Activated CD4-positive, CD25-positive, alpha-beta regulatory T cell treated with anti-CD3 and anti-CD28 coated beads, Interleukin-2, amount 50 U/mL, for 72 hours (primary cell): ENCODE data around the gene CPZ.
"Not testable (repeated sequence)": the region's sequence is repeated elsewhere in the genome, so short reads cannot be mapped to it uniquely, and the experiment has no call there.

ENCODE experiments used
- DNase-seq: peaks from one replicate; pipeline ENCODE4 v3.0.0; 2021

Gene CPZ

GRCh38 chr4:8641931-8642650 is 49.5 kb downstream of the CPZ start:
- DNase-seq, result no peak

GRCh38 chr4:8642651-8643321 is 50.2 kb downstream of the CPZ start:
- DNase-seq, result no peak

- DNase-seq, result no peak
Measured at GRCh38 chr4:8643441-8643840, 50.9 kb downstream of the CPZ start.

GRCh38 chr4:8643986-8644385 is 51.4 kb downstream of the CPZ start:
- no peak for DNase-seq

- no peak for DNase-seq
Measured at GRCh38 chr4:8644461-8644891, 51.9 kb downstream of the CPZ start.

- no peak for DNase-seq
Measured at GRCh38 chr4:8644966-8645752, 52.6 kb downstream of the CPZ start.

- no peak for DNase-seq
Measured at GRCh38 chr4:8645753-8646124, 53.2 kb downstream of the CPZ start.

GRCh38 chr4:8646296-8647093 is 53.9 kb downstream of the CPZ start:
- no peak for DNase-seq

GRCh38 chr4:8647094-8647570 is 54.6 kb downstream of the CPZ start:
- no peak for DNase-seq

- no peak for DNase-seq
Measured at GRCh38 chr4:8647626-8648025, 55.1 kb downstream of the CPZ start.

- no peak for DNase-seq
Measured at GRCh38 chr4:8648296-8648695, 55.7 kb downstream of the CPZ start.

- no peak for DNase-seq
Measured at GRCh38 chr4:8648816-8649630, 56.5 kb downstream of the CPZ start.

GRCh38 chr4:8649631-8650361 is 57.2 kb downstream of the CPZ start:
- DNase-seq, result no peak

- no peak for DNase-seq
Measured at GRCh38 chr4:8651661-8652180, 59.2 kb downstream of the CPZ start.

- no peak for DNase-seq
Measured at GRCh38 chr4:8652181-8653078, 59.9 kb downstream of the CPZ start.

- DNase-seq, result no peak
Measured at GRCh38 chr4:8653326-8654000, 60.9 kb downstream of the CPZ start.

- not testable (repeated sequence) for DNase-seq
Measured at GRCh38 chr4:8654139-8654538, 61.6 kb downstream of the CPZ start.

- DNase-seq, result no peak
Measured at GRCh38 chr4:8655411-8656184, 63.0 kb downstream of the CPZ start.

- no peak for DNase-seq
Measured at GRCh38 chr4:8656185-8656517, 63.6 kb downstream of the CPZ start.
